Posterior vena cava (tissue), 2 donors: Measurements from ENCODE around the gene TAF1L. TPM values are rescaled to one million over a fixed set of nuclear protein-coding genes. Genes with fewer than 3 reads are reported as not detected.
"Not testable (repeated sequence)": the region's sequence is repeated elsewhere in the genome, so short reads cannot be mapped to it uniquely, and the experiment has no call there.

ENCODE experiments used
- DNase-seq: peaks from one replicate; pipeline ENCODE4 v3.0.0-alpha.2; 2020; ENCODE audit warnings: low spot score
- intact Hi-C, 2 donors: fragments of 100-400 bp; cut with DNase I; formaldehyde crosslinking; loops; one replicate each; pipeline versions ENCODE4 v1.14.1 to v1.14.2; 2022 to 2023
- long read RNA-seq, 2 donors: library from polyadenylated mRNA; unstranded; transcript quantifications; one replicate each; pipeline ENCODE4 v2.0.0, GENCODE V29; 2020 to 2021
- total RNA-seq, 2 donors: library from RNA; stranded (reverse); fragmentation: NEBNext Ultra II Directional; extraction: Animal tissue kit (Norgen Biotek cat#: 25700); gene quantifications; one replicate each; pipeline ENCODE4 v1.2.1, GENCODE V29; 2021
- donor health status: DM: yes; HTN: yes; CAD: no.
- donor health status: DM: yes; HTN: yes; CAD: no.

The TAF1L gene
- under 1 TPM in 1 of 2 donors, not detected in 1; 0.05 TPM for total RNA-seq
- long read RNA-seq, donor 1, result 0 reads
- long read RNA-seq, donor 2, result 0 reads

GRCh38 chr9:32635362-32635761 is at the start of gene TAF1L:
Gene TAF1L, minus strand, starts transcription at chr9:32635669. Its CDS starts 90 bp downstream, at chr9:32635579.
- no peak for DNase-seq
- intact Hi-C loops, result no loop called here

DNA sequence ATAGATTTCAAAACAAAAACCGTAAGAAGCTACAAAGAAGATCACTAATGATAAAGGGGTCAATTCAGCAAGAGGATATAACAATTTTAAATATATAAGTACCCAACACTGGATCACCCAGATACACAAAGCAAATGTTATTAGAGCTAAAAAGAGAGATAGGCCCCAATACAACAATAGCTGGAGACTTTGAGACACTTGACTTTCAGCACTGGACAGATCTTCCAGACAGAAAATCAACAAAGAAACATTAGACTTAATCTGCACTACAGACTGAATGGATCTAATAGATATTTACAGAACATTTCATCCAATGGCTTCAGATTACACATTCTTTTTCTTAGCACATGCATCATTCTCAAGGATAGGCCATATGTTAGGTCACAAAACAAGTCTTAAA is 46.3 kb upstream of the TAF1L start:
- no peak for DNase-seq
- intact Hi-C loops, result no loop called here

DNA sequence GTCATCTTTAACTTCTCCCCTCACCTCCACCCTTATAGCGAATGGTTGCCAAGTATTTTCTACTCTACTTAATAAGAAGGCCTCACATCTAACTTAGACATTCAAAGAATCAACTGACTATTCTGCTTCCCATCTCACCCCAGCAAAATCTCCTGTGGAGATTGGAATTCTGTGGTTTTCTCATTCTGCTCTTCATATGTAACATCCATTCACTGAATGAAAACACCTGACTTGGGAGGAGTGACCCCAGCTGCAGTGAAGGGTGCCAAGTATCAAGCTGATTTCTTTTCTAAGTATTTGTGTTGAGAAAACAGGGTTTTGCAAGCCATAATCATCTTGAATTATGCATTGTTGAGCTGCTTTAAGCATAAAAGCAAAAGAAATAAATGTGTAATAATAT is 42.5 kb upstream of the TAF1L start:
- intact Hi-C loops, result no loop called here
- no peak for DNase-seq

DNA sequence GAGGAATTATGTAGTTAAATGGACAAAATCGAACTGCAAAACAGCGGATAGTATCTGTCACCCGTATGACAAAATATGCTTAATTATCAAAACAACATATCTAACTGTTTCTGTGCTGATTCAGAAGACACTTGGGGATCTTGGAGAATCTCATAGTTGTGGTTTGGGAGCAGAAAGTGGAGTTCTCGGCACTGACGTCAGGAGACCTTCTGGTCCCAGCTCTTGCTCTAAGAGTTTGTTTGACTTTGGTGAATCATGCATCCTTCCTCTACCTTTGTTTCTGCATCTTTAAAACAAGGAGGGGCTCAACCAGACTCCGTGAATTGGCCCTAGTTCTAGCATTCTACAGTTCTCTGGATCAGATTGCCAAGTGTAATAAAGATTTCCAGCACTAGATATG is 37.0 kb upstream of the TAF1L start:
- intact Hi-C loops, result no loop called here
- DNase-seq, result no peak

- intact Hi-C loops, result no loop called here
Measured at GRCh38 chr9:32671333-32671732, 35.9 kb upstream of the TAF1L start.

DNA sequence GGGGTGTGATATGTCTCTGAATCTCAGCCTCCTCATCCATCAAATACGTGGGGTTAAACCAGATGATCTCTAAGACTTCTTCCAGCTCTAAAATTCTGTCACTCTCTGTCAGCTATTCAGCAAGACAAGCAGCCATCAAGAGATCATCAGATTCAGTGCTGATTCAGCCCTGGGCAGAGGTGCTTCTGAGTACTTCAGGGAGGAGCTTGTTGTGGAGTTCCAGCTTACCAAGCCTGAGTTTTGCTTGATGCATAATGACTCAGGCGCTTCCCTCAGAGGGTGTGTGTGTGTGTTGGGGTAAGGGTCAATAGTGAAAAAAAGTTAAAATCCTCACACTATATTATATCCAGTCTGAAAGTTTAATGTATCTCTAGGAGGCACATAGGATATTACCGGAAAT is 29.6 kb upstream of the TAF1L start:
- DNase-seq, result no peak
- intact Hi-C loops, result no loop called here

More at GRCh38 chr9:32671333-32671732, 35.9 kb upstream of the TAF1L start:
- no peak for DNase-seq

DNA sequence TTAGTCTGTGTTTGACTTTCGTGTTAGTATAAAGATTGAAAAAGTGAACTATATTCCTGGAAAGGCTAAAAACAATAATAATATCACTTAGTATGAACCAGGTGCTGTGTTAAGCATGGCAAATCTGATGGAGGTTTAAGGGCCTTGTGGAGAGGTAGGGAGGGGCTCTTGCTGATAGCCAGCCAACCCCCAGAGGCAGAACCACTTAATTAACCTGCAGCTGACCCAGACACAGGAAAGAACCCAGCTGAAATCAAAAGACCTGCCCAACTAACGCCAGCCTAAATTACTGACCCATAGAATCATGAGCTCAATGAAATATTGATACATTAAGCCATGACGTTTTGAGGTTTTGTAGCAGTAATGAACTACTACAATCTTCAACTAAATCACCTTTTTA is 28.3 kb upstream of the TAF1L start:
- intact Hi-C loops, result no loop called here
- DNase-seq, result no peak

DNA sequence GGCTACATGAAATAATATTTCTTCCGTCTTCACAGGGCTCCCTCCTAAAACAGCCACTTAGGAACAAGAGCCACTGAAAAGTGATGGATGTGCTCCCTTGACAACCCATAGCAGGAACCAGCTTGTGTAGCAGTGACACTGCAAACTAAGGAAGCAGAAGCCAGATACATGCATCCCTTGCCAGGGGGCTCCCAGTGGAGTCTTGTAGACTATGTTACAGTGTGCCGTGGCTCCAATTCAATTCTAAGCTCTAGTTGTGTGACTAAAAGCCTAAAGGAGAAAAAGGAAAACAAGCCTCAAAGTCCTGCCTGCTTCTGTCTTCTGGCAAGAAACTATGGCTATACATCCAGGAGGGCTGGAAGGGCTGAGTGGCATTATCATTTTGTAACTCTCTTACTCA is 12.2 kb upstream of the TAF1L start:
- no peak for DNase-seq
- intact Hi-C loops, result no loop called here

GRCh38 chr9:32644698-32645097 is 9.2 kb upstream of the TAF1L start:
- no peak for DNase-seq
- intact Hi-C loops, result no loop called here

DNA sequence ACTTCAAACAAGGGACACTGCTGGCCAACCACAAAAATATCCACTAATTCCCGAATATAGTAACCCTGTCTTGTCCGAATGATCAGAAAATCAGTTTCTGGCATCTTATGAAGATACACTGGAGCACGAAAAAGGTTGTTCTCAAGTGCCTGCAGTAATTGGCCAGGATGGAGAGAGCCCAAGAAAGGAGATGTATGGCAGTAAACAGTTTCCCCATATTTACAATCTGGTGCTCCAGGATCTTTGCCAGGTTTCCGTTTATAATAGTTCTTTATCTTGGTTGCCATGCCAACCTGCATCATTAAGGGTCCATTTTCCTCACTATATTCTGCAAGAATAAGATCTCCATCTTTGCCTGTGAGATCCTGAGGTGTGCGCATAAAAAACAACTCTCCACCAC is 2.3 kb downstream of the TAF1L start:
- DNase-seq, intact Hi-C loops: not testable (repeated sequence)

- intact Hi-C loops, result no loop called here
- DNase-seq, result no peak
Measured at GRCh38 chr9:32631991-32632390, 3.5 kb downstream of the TAF1L start.

- DNase-seq, result no peak
- intact Hi-C loops, result no loop called here
Measured at GRCh38 chr9:32627394-32627954, 8.0 kb downstream of the TAF1L start.

DNA sequence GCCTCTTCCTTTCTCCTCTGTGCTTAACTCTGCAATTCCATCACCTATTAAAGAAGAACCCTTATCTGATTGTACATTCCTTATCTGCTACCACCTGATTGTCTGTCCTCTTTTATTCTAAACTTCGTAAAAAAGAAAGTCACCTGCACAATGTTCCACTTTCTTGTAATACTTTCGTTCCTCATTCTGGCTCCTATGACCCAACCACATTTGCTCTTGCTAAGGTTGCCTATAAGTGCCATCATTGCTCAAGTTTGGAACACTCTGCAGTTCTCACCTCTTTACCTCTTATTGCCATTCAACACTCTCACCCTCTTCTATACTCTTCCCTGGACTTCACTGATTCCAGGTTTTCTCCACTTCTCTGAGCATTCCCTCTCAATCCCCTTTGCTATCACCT is 10.1 kb downstream of the TAF1L start:
- DNase-seq, result no peak

GRCh38 chr9:32622948-32623347 is 12.5 kb downstream of the TAF1L start:
- intact Hi-C loops, result no loop called here
- no peak for DNase-seq

More for the DNA sequence above, 10.1 kb downstream of the TAF1L start:
- intact Hi-C loops, result no loop called here

DNA sequence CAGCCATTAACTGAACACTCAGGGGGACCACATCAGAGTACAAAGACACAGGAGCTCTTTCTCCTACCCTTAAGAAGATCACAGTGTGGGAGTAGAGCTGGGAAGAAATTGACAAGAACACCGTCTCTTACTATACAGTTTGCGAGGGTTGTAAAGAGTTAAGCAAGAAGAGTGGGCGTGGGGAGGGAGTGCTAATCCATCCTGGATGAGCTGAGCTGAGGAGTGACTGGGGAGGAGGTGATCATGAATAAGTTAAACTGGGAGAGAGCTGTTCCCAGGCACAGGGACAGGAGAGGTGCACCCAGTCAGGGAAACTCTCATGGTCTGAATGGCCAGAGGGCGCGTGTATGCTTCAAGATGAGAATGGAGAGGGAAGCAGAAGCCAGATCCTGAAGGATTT is 17.2 kb downstream of the TAF1L start:
- no peak for DNase-seq
- intact Hi-C loops, result no loop called here

- DNase-seq, result no peak
- intact Hi-C loops, result no loop called here
Measured at GRCh38 chr9:32606811-32607210, 28.7 kb downstream of the TAF1L start.

DNA sequence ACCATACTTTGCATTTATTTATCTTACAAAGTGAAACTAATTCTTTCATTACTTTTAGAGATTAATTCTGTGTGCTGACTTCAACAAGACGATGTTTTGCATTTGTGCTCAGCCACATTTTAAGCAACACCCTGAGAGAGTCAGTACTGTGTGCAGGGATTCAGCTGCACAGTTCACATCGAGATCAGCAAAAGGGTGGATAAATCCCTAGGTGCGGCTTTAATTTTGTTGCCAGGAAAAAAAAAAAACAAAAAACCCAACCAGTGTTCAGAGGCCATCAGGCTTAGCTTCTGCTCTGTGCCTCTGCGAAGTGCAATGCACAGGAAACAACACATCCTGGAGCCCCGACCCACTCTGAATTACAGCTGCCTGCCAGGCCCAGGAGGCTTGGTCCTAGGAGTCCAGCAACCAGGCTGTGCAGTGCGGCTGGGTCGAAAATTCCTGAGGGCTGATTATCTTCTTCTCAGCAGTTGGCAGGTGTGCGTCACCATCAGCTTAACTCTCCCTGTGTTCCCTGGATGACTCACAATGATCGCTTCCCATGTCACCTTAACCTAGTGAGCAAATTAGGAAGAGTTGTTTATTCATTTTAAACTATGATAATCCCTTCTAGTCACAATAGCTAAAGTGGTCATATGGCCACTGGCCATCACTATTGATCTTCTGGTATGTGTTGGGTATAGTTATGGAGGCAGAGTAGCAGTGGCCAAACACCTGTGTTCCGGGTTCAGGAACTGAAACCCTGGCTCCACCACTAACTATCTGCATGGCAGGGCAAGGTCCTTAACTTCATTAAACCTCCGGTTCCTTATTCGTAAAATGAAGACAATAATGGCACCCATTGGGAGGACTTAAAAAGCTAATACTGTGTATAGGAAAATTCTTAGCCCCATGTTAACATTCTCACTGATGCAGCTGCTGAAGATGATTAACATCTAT is 31.3 kb downstream of the TAF1L start:
- DNase-seq, result no peak
- intact Hi-C loops, result no loop called here

- intact Hi-C loops, result loop anchor here in 1 of 2 donors (10.0 kb wide), 1 partner anchor 366 kb away; no protein-coding TSS in a partner anchor
- not testable (repeated sequence) for DNase-seq
Measured at GRCh38 chr9:32599021-32599420, 36.4 kb downstream of the TAF1L start.

GRCh38 chr9:32596936-32597335 is 38.5 kb downstream of the TAF1L start:
- no peak for DNase-seq
- intact Hi-C loops, result loop anchor here in 1 of 2 donors (10.0 kb wide), 1 partner anchor 368 kb away; no protein-coding TSS in a partner anchor

DNA sequence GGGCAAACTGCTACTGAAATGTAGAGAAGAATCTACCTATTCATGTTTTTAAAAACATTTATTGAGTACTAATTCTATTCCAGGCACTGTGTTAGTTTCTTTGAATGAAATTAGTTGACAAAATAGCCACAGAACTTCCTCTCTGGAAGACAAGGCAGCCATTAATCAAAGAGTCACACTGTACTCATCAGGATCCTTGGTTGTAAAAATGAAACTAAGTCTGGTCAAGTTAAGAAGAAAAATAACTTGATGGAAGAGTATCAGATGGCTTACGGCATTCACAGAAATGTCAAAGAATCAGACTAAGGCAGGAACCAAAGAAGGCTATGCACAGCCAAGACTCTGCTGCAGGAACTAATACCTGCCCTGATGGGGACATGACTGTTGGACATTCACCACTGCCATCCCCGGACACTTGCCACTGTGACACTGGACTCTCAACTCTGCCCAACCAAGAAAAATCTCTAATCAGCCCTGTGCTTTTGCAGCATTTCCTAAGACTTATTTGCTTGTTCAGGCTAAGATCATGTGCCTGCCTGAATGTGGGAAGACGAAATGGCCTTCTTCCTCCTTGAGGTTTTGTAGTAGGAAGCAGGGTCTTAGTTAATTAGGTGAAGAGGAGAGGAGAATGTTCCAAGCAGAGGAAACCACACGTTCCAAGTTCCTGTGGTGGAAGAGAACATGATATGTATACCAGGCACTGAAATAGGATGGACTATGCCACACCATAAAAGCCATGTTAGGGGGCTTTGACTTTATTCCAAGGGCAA is 39.2 kb downstream of the TAF1L start:
- no peak for DNase-seq
- intact Hi-C loops, result loop anchor here in 1 of 2 donors (10.0 kb wide), 1 partner anchor 369 kb away; no protein-coding TSS in a partner anchor
